HG03439 (cell line): ENCODE results near the gene IL20RB.

ENCODE experiments used
- ATAC-seq: cut with Tn5 transposase; IDR thresholded peaks from one replicate; pipeline ENCODE4 v1.9.1; 2021; ENCODE audit warnings: mild to moderate bottlenecking, moderate library complexity; ENCODE audit not compliant: unreplicated experiment

IL20RB gene, protein sequence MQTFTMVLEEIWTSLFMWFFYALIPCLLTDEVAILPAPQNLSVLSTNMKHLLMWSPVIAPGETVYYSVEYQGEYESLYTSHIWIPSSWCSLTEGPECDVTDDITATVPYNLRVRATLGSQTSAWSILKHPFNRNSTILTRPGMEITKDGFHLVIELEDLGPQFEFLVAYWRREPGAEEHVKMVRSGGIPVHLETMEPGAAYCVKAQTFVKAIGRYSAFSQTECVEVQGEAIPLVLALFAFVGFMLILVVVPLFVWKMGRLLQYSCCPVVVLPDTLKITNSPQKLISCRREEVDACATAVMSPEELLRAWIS

GRCh38 chr3:136957751-136958288 lies at the start of gene IL20RB:
Gene IL20RB, plus strand, starts transcription at chr3:136957983. Its CDS starts 131 bp downstream, at chr3:136958114.
- ATAC-seq, result no peak

DNA sequence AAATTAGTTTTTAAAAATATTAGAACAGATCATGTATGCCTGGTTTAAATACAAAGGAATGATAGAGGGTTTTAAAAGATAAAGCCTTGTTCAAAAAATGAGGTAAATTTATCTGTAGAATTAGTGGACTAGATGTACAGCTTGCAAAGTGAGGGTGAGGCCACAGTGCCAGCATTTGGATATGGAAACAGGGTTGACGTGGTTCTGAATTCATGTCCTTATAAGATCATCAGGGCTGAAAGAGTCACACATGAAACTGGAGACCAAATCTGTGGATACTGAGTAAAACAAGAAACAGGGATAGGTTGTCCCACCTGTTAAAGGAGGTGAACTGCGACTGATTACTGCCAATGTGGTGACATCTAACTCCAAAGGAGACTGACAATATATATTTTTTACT lies 49.5 kb upstream of the IL20RB start:
- no peak for ATAC-seq

DNA sequence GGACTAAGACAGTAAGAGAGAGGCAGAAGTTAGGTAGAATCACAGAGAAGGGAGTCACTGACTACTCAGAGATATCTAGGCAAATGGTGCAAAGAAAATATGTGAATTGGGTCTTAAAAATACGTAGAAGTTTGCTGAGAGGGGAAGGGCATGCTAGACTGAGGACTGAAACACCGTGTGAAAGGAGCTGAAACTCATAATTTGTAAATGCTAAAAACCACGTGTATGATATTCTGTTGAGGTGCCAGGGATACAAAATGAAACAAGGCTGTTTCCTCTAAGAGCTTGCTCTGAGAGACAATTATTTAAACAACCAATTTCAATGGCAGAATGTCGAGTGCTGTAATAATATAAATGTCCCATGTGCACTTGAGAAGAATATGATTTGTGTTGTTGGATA lies 48.6 kb upstream of the IL20RB start:
- no peak for ATAC-seq

- no peak for ATAC-seq
Measured at GRCh38 chr3:136910697-136911096, 47.1 kb upstream of the IL20RB start.

DNA sequence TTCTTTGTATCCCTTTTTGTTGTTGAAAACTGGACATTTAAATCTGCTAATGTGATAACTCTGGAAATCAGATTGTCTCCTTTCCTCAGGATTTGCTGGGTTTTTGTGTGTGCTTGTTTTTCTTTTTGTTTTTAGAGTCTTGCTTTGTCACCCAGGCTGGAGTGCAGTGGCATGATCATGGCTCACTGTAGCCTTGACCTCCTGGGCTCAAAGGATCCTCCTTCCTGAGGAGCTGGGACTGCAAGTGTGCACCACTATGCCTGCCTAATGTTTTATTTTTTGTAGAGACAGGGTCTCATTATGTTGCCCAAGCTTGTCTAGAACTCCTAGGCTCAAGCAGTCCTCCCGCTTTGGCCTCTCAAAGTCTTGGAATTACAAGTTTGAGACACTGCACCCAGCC lies 44.6 kb upstream of the IL20RB start:
- no peak for ATAC-seq

GRCh38 chr3:136914739-136915138 lies 43.0 kb upstream of the IL20RB start:
- ATAC-seq, result no peak

DNA sequence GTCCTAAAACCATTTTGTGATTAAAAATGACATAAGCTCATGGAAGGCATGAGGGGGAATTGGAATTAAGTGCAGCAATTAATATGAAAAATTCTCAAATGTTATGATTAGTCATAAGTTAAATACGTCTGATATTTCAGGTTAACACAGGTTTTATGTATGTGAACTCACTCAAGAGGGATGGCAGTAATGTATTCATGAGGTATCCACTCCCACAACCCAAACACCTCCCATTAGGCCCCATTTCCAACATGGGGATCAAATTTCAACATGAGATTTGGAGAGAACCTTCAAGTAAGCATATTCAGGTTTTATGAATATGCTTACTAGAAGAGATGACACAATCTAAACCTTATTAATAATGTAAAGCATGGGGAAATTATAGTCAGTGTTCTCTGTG lies 41.6 kb upstream of the IL20RB start:
- ATAC-seq, result no peak

- no peak for ATAC-seq
Measured at GRCh38 chr3:136919799-136920580, 37.8 kb upstream of the IL20RB start.

GRCh38 chr3:136920904-136921611 lies 36.7 kb upstream of the IL20RB start:
- no peak for ATAC-seq

GRCh38 chr3:136925425-136926190 lies 32.2 kb upstream of the IL20RB start:
- no peak for ATAC-seq

- ATAC-seq, result no peak
Measured at GRCh38 chr3:136928240-136928639, 29.5 kb upstream of the IL20RB start.

DNA sequence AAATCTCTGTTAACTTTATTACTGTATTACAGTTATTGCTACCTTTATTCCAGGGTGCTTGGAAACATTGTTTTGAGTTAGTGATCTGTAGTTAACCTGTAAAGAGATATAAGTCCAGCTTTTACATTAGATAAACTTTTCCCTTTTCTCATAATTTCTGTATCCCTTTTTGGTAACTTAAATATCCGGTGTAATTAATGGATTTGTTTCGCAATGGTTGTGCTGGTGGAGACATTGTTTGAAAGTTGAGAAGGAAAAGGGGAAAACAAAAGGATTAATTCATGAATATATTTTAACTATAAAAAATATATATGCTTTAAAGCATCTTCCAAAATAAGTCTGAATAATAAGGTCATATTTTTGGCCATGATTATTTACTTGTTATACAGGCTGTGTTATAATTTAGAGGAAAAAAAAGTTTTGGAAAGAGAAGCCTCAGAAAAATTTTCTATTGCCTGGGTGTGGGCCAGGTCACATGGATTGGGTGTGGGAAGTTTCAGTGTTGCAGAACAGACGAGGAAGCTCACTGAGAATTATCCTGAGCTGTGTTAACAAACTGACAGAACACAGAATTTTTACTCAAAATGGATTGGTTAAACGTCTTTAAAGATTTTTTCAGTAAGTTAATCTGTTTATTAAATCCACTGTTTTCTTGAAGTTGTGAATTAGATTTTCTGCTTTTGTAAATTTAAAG lies 27.7 kb upstream of the IL20RB start:
- ATAC-seq, result no peak

GRCh38 chr3:136931606-136932005 lies 26.2 kb upstream of the IL20RB start:
- ATAC-seq, result no peak

GRCh38 chr3:136932523-136932922 lies 25.3 kb upstream of the IL20RB start:
- ATAC-seq, result no peak

DNA sequence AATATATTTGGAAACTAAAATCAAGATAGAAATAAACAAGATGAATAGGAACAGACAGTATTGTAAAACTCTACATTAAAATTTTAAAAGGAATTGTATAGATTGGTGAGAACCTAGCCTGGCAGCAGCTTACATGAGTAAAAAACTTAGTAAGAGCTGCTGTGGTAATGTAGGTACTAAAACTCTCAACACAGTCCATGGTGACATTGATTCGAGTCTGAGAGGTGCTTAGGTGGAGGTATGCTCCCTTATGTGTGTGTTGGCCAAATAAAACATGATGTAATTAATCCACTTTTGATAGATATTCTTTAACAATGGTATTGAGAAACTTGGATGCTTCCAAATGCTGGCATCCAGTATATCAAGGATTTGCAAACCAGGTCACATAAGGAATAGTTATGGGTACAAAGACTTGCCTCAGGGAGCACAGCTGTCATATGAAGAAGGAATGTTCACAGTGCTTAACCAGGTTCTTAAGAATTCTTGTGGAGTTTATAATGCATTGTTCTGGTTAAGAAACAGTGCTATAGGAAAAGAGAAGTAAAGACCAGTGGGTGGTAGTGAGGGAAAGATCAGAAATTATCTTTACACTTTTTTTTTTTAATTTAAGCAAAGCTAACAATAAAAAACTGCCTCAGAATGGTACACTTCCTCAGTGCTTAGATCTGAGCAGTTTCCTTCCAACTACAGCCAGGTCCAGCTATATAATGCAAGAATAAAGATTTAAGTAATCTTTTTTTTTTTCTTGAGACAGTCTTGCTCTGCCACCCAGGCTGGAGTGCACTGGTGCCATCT lies 24.6 kb upstream of the IL20RB start:
- ATAC-seq, result no peak

GRCh38 chr3:136937175-136937574 lies 20.6 kb upstream of the IL20RB start:
- ATAC-seq, result no peak

DNA sequence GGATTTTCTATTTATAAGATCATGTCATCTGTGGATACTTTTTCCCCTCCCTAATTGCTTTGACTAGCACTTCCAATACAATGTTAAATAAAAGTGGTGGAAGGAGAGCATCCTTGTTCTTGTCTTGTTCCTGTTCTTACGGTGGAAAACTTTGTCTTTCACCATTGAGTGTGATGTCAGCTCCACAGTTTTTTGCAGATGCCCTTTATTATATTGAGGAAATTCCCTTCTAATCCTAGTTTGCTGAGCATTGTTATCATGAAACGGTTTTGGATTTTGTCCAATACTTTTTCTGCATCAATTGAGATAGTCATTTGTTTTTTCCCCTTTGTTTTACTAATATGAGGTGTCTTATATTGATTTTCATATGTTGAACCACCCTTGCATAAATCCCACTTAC lies 19.9 kb upstream of the IL20RB start:
- no peak for ATAC-seq

GRCh38 chr3:136938334-136938733 lies 19.4 kb upstream of the IL20RB start:
- no peak for ATAC-seq

DNA sequence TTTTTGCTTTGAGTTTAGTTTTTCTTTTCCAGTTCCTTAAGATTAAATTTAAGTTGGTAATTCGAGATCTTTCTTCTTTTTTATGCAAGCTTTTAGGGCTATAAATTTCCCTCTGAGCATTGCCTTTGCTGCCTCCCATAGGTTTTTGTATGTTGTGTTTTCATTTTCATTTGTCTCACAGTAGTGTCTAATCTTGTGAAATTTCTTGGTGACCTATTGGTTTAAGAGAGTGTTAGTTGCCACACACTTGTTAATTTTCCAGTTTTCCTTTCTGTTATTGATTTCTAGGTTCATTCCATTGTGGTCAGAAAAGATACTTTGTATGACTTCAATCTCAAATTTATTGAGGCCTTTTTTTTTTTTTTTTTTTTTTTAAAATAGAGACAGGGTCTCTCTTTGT lies 18.3 kb upstream of the IL20RB start:
- ATAC-seq, result no peak
